Stimulated activated naive CD4-positive, alpha-beta T cell treated with Interleukin-2 at 50 U/mL for 16 hours (primary cell): ENCODE measurements around the gene BPIFB1.

Experiments used
- DNase-seq: peaks from one replicate; lab custom pipeline; 2025; lab: John Stamatoyannopoulos, UW

The BPIFB1 gene

GRCh38 chr20:33282991-33283555 lies at the start of gene BPIFB1:
Gene BPIFB1 (plus strand): TSS chr20:33283214. CDS start chr20:33286074, 2,860 bp downstream.
- no peak for DNase-seq

DNA sequence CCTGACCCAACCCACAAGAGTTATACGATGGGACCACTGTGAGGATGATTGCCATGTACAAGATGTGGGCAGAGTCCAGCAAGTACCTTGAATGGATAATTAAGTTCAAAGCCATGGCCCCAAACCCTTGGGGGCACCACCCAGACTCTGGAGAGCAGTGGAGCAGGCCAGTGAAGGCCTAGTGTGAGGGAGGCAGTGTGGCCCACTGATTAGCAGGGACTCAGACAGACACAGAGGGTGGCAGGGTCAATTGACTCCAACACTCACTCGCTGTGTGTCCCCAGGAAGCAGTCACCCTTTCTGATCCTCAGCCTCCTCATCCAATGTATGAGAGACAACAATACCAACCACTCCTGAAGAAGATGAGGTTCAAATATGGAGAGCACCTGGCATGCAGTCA lies 49.0 kb upstream of the BPIFB1 start:
- no peak for DNase-seq

DNA sequence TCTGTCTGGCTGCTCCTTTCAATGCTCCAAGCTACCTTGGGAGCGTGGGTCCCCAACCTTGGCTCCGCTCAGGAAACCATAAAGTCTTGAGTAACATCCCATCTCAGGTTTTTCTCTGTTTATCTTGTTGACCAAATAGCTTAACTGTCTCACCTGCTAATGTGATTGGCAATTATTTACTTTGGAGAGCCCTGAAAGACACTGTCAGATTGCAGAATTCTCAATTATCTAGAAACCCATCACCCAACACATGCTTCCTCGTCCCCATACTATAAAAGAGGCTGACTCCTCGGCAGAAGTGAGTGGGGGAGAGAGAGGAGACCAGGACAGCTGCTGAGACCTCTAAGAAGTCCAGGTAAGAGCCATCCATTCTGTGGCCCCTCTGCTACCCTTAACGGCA lies 47.3 kb upstream of the BPIFB1 start, which contains the start of gene BPIFA1:
TSS of gene BPIFA1 (plus strand) at position 301 of the 400 bp plus-strand sequence. CDS start 1,716 bp downstream, outside the sequence.
- no peak for DNase-seq

- no peak for DNase-seq
Observed at GRCh38 chr20:33236351-33236750, 46.7 kb upstream of the BPIFB1 start.

DNA sequence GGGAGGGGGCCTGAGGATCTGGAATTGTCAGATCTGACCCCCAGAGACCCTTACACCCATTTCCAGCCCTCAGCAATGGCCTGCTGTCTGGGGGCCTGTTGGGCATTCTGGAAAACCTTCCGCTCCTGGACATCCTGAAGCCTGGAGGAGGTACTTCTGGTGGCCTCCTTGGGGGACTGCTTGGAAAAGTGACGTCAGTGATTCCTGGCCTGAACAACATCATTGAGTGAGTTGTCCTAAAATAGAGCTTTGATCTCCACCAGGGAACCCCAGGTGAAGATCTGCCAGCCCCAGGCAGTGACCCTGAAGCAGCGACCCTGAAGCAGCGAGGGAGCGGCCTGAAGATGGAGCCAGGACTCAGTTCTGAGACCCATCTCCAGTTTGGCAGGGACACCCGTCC lies 45.0 kb upstream of the BPIFB1 start:
- no peak for DNase-seq

- no peak for DNase-seq
Observed at GRCh38 chr20:33239418-33239817, 43.6 kb upstream of the BPIFB1 start.

- no peak for DNase-seq
Observed at GRCh38 chr20:33239979-33240736, 42.9 kb upstream of the BPIFB1 start.

DNA sequence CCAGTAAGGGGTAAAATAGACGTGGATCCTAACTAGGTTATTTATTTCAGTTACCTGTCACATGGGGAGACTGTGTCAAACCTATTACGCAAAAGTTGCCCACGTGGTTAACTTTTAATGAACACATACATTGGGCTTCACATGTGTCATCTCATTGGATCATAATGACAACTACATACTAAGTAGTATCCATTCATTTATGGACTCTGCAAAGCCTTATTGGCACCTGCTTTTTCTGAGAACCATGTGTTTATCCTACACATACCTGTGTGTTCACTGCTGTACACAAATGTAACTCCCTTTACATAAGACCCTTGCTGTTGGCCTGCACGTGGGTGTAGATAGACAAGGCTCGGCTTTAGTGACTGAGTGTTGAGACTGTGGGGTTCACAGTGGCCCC lies 42.1 kb upstream of the BPIFB1 start:
- no peak for DNase-seq

DNA sequence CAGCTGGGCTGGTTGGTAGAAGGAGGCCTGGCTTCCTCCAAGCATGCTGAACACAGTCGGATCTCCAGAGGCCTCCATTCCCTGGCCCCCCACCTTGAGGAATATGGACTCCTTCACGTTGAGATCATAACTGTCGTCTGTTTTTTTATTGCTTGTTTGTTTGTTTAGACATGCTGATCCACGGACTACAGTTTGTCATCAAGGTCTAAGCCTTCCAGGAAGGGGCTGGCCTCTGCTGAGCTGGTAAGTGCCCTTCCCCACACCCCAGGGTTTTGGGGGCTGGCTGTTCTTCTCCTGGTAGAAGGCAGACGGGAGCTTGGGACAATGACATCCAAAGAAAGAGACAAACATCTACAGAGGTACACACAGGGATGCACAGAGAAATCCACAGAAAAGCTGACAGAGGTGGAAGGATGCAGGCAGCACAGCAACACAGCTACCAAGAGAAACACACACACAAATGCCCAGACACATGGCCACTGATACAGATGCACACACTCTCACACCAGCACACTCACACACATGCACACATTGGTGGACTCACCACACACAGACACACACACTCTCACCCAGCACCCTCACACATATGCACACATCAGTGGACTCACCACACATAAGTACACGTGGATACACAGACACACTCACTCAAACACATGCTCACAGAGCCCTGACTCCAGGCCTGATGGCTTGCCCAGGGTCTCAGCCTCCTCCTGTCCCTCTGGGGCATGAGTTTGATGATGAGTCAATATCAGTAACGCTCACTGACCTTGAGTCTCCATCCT lies 40.5 kb upstream of the BPIFB1 start:
- no peak for DNase-seq

DNA sequence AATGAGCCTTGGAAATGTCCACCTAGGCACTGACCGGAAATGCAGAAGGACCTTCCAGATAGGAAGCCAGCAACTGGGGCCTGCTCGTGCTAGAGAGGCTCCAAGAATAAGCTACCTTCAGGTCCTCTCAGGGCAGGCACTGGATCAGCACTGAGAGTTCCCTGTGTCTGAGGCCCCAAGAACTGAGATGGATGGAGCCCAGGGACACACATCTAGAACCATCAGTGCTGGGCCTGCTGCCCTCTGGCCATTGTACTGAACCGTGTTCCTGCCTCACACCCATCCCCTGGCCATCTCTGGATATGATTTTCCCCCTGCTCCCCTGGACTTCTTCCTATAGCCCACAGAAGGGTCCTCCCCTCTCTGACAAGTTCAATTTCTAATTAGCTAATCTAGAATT lies 36.9 kb upstream of the BPIFB1 start:
- DNase-seq, result no peak

DNA sequence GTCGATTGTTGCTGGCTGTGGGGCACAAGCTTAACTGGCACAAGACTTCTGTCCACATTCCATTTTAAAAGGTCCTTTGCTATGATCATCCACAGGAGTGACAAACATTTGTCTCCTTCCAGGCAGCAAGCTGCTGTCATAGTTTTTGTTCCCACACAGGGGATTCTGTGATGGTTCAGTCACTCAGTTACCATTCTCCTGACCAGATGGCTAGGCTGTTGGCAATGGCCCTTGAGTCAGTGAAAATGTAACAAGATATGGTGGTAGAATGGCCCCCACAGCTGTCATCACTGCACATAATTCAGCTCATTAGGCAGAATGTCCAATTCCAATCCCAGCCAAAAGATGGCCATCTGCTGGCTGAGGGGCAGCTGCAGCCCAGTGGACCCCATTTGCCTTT lies 33.6 kb upstream of the BPIFB1 start:
- no peak for DNase-seq

DNA sequence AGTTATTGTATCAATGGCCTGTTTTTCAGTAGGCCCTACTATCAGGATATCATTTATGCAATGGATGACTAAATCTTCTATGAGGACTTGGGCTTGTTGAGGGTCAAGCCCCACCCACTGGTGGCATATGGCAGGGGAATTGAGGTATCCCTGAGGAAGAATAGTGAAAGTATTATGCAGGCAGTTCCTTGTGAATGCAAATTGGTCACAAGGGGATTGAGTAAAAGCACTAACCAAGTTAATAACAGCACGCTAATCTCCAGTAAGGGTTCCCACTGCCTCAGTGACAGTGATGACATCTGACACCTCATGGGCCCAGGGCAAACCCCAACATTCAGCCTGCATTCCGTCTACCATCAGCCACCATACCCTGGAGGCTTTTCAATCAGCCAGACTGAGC lies 32.3 kb upstream of the BPIFB1 start:
- DNase-seq, result no peak

- no peak for DNase-seq
Observed at GRCh38 chr20:33251496-33251895, 31.5 kb upstream of the BPIFB1 start.

DNA sequence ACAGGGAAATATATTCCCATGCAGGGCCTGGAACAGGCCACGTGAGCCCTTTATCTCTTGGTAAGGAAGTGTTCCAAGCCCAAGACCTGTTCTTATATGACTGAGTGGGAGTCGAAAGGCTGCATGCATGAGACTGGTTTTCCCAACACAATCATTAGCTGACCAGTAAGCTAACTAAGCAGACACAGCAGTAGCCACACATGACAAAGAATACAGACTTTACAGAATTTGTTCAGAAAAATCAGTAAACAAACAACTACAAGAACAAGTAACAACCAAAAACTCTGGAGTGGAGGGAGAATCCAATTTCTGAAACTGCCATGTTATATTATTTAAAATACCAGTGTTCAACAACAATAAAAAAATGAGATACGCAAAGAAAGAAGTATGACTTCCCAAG lies 30.6 kb upstream of the BPIFB1 start:
- DNase-seq, result no peak

GRCh38 chr20:33255005-33255404 lies 28.0 kb upstream of the BPIFB1 start:
- no peak for DNase-seq

DNA sequence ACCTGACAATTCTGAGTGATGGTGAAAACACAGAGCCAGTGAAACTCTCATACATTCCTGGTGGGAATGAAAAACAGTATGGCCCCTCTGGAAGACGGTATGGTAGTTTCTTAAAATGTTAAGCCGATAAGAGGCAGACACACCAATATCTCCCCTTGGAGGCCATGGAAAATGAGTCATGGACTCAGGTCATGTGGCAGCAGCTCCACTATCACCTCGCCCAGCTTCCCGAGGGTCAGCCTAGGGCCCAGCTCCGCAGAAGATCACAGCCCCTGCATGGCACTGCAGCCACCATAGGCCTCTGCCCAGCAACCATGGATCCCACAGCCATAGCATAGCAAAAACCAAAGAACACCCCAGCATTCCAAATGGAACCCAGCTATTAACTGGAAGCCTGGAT lies 25.8 kb upstream of the BPIFB1 start:
- DNase-seq, result no peak

GRCh38 chr20:33259371-33259770 lies 23.6 kb upstream of the BPIFB1 start:
- no peak for DNase-seq

GRCh38 chr20:33261465-33261864 lies 21.5 kb upstream of the BPIFB1 start:
- no peak for DNase-seq

- DNase-seq, result no peak
Observed at GRCh38 chr20:33262658-33263065, 20.4 kb upstream of the BPIFB1 start.

GRCh38 chr20:33263784-33264183 lies 19.2 kb upstream of the BPIFB1 start:
- no peak for DNase-seq

- no peak for DNase-seq
Observed at GRCh38 chr20:33267701-33268100, 15.3 kb upstream of the BPIFB1 start.

- DNase-seq, result no peak
Observed at GRCh38 chr20:33272155-33272873, 10.7 kb upstream of the BPIFB1 start.
